ENCODE measurements around the gene ACP7.
"Not testable (repeated sequence)": the region's sequence is repeated elsewhere in the genome, so short reads cannot be mapped to it uniquely, and the experiment has no call there.

Gene ACP7

DNA sequence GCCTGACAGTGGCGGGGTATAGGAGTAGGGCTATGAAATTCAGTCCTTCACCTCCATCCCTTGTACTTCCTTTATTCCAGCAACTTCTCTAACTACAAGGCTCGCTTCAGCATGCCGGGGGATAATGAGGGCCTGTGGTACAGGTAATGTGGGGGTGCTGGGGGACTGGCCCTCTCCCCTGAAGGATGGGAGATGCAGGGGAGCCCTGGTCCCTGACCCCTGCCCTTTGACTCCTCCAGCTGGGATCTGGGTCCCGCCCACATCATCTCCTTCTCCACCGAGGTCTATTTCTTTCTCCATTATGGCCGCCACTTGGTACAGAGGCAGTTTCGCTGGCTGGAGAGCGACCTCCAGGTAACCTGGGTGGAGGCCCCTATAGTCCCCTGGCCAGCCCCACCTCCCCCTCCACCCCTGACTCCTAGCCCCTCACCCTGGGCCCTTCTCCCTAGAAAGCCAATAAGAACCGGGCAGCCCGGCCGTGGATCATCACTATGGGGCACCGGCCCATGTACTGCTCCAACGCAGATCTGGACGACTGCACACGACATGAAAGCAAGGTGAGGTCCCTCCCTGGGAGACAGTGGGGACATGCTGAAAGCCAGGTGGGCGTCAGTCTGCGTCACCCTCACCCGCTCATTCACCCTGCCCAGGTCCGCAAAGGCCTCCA is 16.5 kb downstream of the ACP7 start:
- peak in 1 of 10 donors; percentile 49 for DNase-seq
- intact Hi-C loops (cut with DNase I): loop anchor here (10.0 kb wide), 1 partner anchor 46 kb away; no protein-coding TSS in a partner anchor

DNA sequence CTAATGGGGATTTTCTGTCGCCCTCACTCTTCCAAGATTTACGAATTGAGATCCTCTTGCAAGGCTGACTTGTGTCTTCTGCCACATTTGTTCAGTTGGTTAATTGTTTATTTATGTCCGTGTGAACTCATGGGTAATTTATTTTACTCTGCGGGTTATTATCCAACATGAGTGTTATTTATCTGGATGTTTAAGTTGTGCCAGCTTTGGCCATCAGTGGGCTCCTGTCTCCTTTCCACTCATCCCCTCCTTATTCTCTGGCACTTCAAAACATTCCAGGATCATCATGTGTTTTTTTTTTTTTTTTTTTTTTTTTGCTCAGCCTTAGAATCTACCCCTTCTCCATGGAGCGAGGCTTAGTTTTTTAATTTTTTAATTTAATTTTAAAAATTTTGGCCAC is 19.0 kb downstream of the ACP7 start:
- intact Hi-C loops (cut with DNase I): loop anchor here (10.0 kb wide), 1 partner anchor 48 kb away; no protein-coding TSS in a partner anchor
- no peak for DNase-seq

DNA sequence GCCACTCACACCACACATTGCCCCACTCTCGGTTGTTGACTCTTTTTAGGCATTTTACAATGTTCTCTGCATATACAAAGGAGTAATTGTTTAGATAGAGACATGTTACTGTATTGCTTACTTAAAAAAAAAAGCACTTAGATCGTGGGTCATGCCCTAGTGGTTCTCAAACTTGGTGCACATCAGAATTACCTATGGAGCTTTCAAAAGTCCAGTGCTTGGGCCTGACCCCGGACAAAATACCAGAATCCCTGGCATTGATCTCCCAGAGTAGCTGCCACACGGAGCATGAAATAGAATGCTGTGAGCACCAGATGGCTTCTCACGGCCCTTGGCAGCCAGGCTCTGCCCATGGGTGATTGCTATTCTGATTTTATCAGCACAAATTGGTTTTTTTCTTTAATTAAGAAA is 20.0 kb downstream of the ACP7 start:
- intact Hi-C loops (cut with DNase I): loop anchor here (10.0 kb wide), 1 partner anchor 49 kb away; no protein-coding TSS in a partner anchor
- DNase-seq: peak in 2 of 10 donors; percentile 42 to 81

DNA sequence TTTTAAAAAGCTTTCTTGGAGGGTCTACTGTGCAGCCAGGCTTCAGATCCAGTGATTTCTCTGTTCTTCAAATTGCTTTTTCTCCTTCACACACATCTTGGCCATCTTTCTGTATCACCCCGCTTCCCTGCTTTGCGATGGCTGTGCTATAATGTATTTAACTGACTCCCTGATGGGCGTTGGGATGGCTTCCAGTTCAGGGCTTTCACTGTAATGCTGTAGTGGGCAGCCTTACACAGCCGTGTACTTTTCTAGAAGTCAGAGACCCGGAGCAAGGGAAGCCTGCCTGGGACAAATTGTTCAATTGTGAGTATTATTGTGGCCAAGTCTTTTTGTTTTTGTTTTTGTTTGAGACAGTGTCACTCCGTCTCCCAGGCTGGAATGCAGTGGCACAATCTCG is 22.0 kb downstream of the ACP7 start:
- peak in 2 of 10 donors; percentile 54 for DNase-seq
- intact Hi-C loops (cut with DNase I): loop anchor here (10.0 kb wide), 1 partner anchor 51 kb away; no protein-coding TSS in a partner anchor

DNA sequence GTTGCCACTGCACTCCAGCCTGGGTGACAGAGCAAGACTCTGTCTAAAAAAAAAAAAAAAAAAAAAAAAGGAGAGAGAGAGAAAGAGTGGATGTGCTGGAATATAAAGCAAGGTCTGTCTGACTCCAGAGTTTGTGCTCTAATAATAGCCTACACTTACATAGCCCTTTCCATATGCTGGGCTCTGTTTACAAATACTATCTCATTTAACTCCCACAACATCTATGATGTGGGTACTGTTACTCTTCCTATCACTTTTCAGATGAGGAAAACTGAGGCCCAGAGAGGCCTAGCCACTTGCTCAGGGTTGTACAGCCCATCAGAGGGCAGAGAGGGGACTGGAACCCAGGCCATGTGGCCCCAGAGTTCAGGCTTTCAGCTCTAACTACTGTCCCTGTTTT is 25.5 kb downstream of the ACP7 start:
- intact Hi-C loops (cut with DNase I): loop anchor here (10.0 kb wide), 1 partner anchor 55 kb away; no protein-coding TSS in a partner anchor
- no peak for DNase-seq

DNA sequence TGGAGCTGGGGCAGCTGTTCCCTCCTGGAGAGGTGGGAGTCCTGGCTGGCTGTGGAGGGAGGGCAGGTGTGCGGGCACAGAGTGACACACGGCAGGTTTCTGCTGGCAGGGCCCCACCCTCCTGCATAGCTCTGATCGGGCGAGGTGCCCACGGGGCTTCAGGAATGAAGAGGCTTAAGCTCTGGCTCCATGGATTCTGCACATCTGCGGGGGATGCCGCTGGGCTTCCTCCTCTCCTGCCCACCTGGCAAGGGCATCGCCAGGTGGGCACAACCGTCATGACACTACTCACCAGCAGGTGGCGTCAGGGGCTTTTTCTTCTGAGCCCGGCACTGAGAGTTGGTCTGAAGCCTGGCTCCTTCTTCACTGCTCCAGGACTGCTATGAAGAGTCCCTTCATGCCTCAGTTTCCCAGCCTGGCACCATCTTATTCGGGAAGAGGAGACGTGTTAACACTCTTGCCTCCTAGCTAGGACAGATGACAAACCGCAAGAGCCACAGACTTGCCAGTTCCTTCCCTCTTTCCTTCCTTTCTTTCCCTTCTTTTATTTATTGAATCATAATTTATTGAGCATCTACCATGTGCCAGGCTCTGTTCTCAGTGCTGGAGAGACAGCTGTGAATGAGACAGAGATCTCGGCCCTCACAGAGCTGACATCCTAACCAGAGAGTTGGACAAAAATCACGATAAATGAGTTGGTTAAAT is 26.2 kb downstream of the ACP7 start:
- DNase-seq: peak in 8 of 10 donors; percentile 62 to 95 (median 75)
- intact Hi-C loops (cut with DNase I): no loop called here

DNA sequence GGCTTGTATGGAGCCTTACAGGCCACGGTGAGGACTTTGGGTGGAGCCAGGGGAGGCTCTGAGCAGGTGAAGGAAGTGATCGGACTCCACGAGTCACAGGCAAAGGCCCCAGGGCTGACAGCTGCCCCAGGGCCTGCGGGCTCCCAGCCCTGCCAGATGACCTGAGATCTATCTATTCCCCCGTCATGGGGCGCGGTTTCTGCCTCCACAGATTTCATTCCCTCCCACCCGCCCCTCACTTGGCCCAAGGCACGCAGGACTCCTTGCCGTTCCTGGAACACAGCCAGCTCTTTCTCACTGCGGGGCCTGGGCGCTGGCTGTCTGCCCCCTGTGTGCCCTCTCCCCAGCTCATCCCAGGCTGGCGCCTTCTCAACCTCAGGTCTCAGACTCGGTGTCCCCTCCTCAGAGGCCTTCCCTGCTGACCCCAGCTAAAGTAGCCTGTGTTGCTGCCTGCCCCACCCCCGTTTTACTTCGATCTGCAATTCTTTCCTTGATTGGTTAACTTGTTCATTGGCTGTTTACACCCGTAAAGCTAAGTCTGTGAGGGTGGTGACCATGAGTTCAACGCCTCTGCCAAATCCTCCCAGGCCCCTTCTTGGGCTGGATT is 27.5 kb downstream of the ACP7 start:
- peak in 1 of 10 donors; percentile 59 for DNase-seq
- intact Hi-C loops (cut with DNase I): no loop called here

DNA sequence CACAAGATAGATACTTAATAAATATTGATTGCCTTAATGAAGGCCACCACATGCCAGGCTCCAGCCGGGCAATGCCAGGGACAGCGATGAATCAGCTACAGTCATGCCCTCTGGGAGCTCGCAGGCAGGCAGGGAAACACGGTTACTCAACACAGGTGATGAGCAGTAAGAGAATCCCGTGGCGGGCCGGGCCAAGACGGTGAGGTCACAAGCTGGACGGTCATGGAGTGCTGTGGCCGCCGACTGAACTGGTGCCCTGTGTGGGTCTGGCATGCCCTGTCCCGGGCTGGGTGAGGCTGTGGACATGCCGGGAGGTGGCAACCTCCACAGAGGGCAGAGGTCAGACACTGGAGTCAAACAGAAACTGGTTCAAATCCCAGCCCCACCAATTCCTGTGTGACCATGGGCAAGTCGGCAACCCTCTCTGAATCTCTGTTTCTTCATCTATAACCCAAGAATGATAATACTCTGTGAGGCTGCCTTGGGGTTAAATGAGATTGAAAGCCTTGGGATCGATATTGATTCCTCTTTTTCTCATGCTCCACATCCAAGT is 28.2 kb downstream of the ACP7 start:
- intact Hi-C loops (cut with DNase I): no loop called here
- no peak for DNase-seq

DNA sequence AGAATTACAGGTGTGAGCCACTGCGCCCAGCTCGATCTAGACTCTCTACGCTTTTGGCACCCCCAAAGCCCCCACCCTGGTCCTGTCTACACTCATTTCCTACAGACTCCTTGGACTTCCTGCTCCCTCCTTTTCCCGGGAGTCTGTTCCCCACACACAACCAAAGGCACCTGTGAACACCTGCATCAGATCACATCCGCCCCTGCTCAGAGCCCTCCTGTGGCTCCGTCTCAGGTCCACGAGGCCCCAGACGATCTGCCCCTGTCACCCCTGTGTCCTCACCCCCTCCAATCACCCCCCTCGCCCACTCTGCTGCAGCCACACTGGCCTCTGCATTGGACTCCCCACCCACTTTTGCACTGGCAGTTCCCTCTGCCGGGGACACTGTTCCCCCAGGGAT is 29.0 kb downstream of the ACP7 start:
- peak in 1 of 10 donors; percentile 46 for DNase-seq
- intact Hi-C loops (cut with DNase I): no loop called here

DNA sequence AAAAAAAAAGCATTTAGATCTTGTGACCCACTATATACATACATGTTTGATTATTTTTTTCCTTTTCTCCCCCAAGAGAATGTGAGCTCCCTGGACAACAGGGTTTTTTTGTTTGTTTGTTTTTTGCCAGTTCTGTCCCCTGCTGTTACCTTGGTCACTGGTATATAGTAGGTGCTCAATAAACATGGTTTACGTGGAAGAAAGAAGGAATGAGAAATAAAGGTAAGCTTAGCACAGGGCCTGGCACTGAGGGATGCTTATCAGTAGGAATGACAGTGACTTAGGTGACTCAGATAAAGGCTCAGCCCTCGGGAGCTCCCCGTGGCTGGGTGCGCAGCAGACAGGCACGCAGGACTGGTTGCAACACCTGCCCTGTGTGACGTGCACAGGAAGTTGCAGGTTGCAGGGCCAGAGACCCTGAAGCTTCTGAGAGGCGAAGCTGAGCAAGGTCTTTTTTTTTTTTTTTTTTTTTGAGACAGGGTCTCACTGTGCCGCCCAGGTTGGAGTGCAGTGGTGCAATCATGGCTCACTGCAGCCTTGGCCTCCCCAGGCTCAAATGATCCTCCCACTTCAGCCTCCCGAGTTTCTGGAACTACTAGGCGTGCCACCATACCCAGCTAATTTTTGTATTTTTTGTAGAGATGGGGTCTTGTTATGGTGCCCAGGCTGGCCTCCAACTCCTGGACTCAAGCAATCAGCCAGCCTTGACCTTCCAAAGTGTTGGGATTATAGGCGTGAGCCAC is 31.1 kb downstream of the ACP7 start:
- DNase-seq: peak in 1 of 10 donors; percentile 37
- intact Hi-C loops (cut with DNase I): no loop called here

DNA sequence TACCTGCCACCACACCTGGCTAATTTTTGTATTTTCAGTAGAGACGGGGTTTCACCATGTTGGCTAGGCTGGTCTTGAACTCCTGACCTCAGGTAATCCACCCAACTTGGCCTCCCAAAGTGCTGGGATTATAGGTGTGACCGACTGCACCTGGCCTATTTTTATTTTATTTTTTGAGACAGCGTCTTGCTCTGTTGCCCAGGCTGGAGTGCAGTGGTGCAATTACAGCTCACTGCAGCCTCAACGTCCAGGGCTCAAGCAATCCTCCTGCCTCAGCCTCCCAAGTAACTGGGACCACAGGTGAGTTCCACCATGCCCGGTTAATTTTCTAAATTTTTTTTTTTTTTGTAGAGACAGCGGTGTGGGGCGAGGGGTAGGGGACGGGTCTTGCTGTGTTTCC is 32.9 kb downstream of the ACP7 start:
- intact Hi-C loops (cut with DNase I); DNase-seq: not testable (repeated sequence)

DNA sequence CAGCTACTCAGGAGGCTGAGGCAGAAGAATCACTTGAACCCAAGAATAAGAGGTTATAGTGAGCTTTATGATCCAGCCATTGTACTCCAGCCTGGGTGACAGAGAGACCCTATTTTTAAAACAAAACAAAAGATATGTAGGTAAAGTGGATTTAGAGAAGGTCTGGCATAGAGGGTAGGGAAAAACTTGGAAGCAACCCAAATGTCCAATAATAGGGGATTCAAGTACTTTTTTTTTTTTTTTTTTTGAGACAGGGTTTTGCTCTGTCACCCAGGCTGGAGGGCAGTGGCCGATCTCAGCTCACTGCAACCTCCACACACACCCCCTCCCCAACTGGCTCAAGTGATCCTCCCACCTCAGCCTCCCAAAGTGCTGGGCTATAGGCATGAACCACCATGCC is 35.7 kb downstream of the ACP7 start:
- intact Hi-C loops (cut with DNase I): no loop called here
- DNase-seq: no peak

DNA sequence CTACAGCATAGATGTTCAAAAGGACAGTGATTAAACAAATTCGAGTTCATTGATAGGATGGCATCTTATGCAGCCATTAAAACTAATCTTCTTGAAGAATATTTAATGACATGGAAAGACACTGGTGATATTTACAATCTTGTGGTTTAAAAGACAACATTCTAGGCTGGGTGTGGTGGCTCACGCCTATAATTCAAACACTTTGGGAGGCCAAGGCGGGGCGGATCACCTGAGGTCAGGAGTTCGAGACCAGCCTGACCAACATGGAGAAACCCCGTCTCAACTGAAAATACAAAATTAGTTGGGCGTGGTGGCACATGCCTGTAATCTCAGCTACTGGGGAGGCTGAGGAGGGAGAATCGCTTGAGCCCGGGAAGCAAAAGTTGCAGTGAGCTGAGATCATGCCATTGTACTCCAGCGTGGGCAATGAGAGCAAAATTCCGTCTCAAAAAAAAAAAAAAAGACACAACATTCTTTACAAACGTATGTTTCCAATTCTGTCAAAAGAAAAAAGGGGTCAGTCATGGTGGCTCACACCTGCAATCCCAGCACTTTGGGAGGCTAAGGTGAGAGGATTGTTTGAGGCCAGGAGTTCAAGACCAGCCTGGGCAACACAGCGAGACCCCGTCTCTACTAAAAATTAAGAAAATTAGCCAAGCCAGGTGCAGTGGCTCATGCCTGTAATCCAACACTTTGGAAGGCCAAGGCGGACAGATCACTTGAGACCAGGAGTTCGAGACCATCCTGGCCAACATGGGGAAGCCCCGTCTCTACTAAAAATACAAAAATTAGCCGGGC is 39.0 kb downstream of the ACP7 start:
- intact Hi-C loops (cut with DNase I): loop anchor here (1.0 kb wide), 2 partner anchors 64 to 205 kb away; no protein-coding TSS in a partner anchor
- DNase-seq: no peak

DNA sequence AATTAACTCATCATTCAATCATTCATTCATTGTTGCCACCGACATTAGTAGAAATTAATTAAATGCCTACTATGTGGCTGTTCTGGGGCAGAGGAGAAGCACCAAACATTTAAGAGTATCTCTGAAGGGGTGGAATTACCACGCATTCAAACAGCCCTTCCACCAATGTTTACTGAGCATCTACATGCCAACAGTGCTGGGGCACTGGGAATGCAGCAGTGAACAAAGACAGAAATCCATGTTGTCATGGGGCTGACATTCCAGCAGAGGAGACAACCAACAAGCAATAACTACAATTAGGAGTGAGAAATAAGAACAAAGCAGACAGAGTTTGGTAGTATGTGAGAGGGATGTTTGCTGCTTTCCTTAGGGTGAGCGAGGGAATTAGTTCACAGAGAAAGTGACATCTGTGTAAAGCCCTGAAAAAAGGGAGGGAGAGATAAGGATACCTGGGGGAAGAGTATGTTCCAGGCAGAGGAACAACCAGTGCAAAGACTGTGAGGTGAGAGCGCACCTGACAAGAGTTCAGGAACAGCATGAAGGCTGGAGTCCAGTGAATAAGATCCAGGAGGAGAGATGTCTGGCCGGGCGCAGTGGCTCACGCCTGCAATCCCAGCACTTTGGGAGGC is 40.1 kb downstream of the ACP7 start:
- intact Hi-C loops (cut with DNase I): no loop called here
- no peak for DNase-seq

DNA sequence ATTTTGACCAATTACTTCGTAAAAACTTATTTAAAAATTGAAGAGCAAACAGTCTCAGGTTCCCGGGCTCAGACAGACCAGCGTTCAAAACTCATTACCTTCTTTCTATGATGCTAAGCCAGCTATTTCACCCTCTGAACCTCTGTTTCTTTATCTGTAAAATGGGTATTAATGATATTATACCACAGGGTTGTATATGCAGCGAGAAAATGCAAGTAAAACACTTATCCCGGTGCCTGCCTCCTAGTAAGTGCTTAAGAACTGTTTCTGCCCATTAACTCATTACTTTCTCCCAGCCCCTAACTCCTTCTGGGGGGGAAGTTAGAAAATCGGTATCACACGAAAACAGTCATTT is 41.0 kb downstream of the ACP7 start:
- intact Hi-C loops (cut with DNase I): no loop called here
- no peak for DNase-seq

DNA sequence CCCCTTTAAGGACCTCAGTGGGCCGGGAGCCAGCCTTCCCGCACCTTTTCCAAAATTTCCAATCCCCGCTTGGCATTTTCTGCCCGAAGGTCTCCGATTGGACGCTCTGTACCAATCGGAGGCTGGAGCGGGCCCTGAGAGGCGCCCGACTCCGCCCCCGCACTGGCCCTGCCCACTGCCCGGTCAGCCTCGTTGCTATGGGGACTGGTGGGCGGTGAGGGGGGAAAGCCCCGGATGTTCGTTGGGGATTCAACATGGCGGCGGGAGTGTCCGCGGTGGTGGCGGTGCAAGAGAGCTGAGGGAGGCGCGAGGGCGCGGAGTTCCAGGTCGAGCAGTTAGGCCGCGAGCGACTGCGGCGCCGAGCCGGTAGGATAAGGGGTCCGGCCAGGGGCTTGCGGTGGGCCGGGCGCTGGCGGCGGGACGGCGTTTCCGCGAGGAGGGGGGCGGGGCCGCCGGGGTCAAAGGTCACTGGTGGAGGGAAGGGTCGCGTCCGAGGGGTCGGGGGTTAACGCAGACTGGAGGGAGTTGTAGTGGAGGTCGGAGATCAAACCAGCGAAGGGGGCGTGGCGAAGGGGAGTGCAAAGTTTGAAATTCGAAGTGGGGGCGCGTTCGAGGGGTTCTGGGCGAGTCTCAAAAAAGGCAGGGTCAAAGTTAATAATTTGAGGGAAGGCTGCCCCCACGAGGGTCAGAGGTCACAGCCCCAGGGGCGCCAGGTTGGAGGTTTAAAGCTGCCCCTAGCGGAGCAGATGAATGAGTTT is 41.6 kb downstream of the ACP7 start, which contains the start of gene PAK4:
PAK4 (plus strand) TSS at position 233 of the 758 bp plus-strand sequence. CDS start 43,768 bp downstream, outside the sequence.
- peak; percentile 96 to 100 (median 98) for DNase-seq
- intact Hi-C loops (cut with DNase I): no loop called here

DNA sequence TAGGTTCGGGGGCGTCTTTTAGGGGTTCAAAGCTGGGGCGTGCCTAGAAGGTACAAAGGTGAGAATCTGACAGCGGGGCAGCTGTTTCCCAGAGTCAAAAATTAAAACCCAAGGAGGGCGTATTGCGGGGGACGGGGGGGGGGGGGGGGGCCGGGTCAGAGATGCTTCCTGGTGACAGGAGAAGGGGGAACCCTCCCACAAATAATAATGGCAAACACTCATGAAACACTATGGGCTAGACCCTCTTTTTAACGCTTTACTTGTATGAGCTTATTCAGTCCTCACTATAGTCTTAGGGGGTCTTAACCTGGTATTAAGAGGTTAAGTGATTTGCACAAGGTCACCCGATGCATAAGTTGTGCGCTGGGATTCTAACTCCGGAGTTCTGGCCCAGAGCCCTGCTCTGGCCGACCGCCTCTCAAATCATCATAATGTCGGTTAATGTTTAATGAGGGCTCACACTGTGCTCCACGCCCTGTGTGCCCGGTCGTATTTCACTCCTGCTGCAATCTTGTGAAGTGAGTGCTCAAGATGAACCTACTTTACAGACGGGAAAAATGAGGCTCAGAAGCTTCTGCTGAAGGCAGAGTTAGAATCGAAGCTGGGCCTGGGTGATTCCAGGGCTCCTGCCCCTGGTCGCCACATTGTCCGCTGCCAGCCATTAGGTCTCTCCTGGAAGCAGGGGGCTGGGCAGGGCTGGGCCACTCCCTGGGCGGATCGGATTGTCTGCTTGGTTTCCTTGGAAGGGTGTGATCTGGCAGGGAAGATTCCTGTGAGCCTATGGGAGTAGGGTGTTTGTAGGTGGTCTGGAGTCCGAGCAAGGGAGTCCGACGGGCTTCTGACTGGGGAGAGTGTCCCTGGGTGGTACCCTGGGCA is 42.4 kb downstream of the ACP7 start:
- intact Hi-C loops (cut with DNase I): no loop called here
- DNase-seq: peak in 1 of 10 donors; percentile 74

Data from posterior cingulate gyrus (tissue), 11 donors.